Measurements from ENCODE around the gene ZNRF1. TPM values are rescaled to one million over a fixed set of nuclear protein-coding genes. Genes with fewer than 3 reads are reported as not detected.
"Not testable (repeated sequence)": the region's sequence is repeated elsewhere in the genome, so short reads cannot be mapped to it uniquely, and the experiment has no call there.

Gene ZNRF1
- total and polyA plus RNA-seq, 4 donors, result 13.2 to 103 (median 54.9) TPM

- H3K36me3 ChIP-seq (ENCODE audit: control insufficient read depth, insufficient read depth, low read length), result no peaks in the 10 kb centered on the region
- H3K9me3 ChIP-seq (ENCODE audit: control insufficient read depth, insufficient read depth, low read length), result no peaks in the 10 kb centered on the region
- H3K4me3 ChIP-seq (ENCODE audit: low read depth, low read length), result no peak overlapping the region
- WGBS (ENCODE audit: insufficient coverage), result 56% methylated on average over 3 of the region's 3 CpGs
- H3K27me3 ChIP-seq (ENCODE audit: control insufficient read depth, insufficient read depth, low read length), result no peaks in the 10 kb centered on the region
- no peaks in the 10 kb centered on the region for H3K4me1 ChIP-seq (ENCODE audit: control insufficient read depth, insufficient read depth, low read length)
- peak in 2 of 6 donors; percentile 26 to 28 for DNase-seq (ENCODE audit: low read depth in 4 of 6, low spot score in 6 of 6)
- peak overlapping the region; percentile 52 for H3K27ac ChIP-seq (ENCODE audit: low read depth, low read length)
Measured at GRCh38 chr16:75011634-75012307, 12.9 kb downstream of the ZNRF1 start.

GRCh38 chr16:75012380-75013081 lies 13.7 kb downstream of the ZNRF1 start:
- Histone ChIP-seq H3K9me3 (ENCODE audit: control insufficient read depth, insufficient read depth, low read length) (no peaks in the 10 kb centered on the region), H3K36me3 (ENCODE audit: control insufficient read depth, insufficient read depth, low read length) (no peaks in the 10 kb centered on the region), H3K4me3 (ENCODE audit: low read depth, low read length) (no peak overlapping the region), H3K27me3 (ENCODE audit: control insufficient read depth, insufficient read depth, low read length) (no peaks in the 10 kb centered on the region), H3K27ac (ENCODE audit: low read depth, low read length) (peak overlapping the region; percentile 52), H3K4me1 (ENCODE audit: control insufficient read depth, insufficient read depth, low read length) (no peaks in the 10 kb centered on the region)
- peak in 2 of 6 donors; percentile 20 to 42 for DNase-seq (ENCODE audit: low read depth in 4 of 6, low spot score in 6 of 6)
- 69% methylated on average over 4 of the region's 8 CpGs for WGBS (ENCODE audit: insufficient coverage)

- H3K4me3 ChIP-seq (ENCODE audit: low read depth, low read length); H3K4me1 ChIP-seq (ENCODE audit: control insufficient read depth, insufficient read depth, low read length); H3K27ac ChIP-seq (ENCODE audit: low read depth, low read length); H3K9me3 ChIP-seq (ENCODE audit: control insufficient read depth, insufficient read depth, low read length); H3K27me3 ChIP-seq (ENCODE audit: control insufficient read depth, insufficient read depth, low read length); H3K36me3 ChIP-seq (ENCODE audit: control insufficient read depth, insufficient read depth, low read length); DNase-seq (ENCODE audit: low read depth in 4 of 6, low spot score in 6 of 6): not testable (repeated sequence)
- WGBS (ENCODE audit: insufficient coverage), result no CpG with 5 or more reads among the region's 6 CpGs
Measured at GRCh38 chr16:75013123-75013522, 14.3 kb downstream of the ZNRF1 start.

GRCh38 chr16:75014318-75014717 lies 15.5 kb downstream of the ZNRF1 start:
- no peaks in the 10 kb centered on the region for H3K4me1 ChIP-seq (ENCODE audit: control insufficient read depth, insufficient read depth, low read length)
- H3K4me3 ChIP-seq (ENCODE audit: low read depth, low read length), result no peak overlapping the region
- WGBS (ENCODE audit: insufficient coverage), result no CpG with 5 or more reads among the region's 2 CpGs
- DNase-seq (ENCODE audit: low read depth in 4 of 6, low spot score in 6 of 6), result no peak
- H3K9me3 ChIP-seq (ENCODE audit: control insufficient read depth, insufficient read depth, low read length), result no peaks in the 10 kb centered on the region
- H3K27me3 ChIP-seq (ENCODE audit: control insufficient read depth, insufficient read depth, low read length), result no peaks in the 10 kb centered on the region
- no peaks in the 10 kb centered on the region for H3K36me3 ChIP-seq (ENCODE audit: control insufficient read depth, insufficient read depth, low read length)
- no peak overlapping the region for H3K27ac ChIP-seq (ENCODE audit: low read depth, low read length)

GRCh38 chr16:75016451-75017081 lies 17.7 kb downstream of the ZNRF1 start:
- not testable (repeated sequence) for H3K4me1 ChIP-seq (ENCODE audit: control insufficient read depth, insufficient read depth, low read length); H3K36me3 ChIP-seq (ENCODE audit: control insufficient read depth, insufficient read depth, low read length); H3K27ac ChIP-seq (ENCODE audit: low read depth, low read length); H3K4me3 ChIP-seq (ENCODE audit: low read depth, low read length); H3K27me3 ChIP-seq (ENCODE audit: control insufficient read depth, insufficient read depth, low read length); H3K9me3 ChIP-seq (ENCODE audit: control insufficient read depth, insufficient read depth, low read length)
- DNase-seq (ENCODE audit: low read depth in 4 of 6, low spot score in 6 of 6), result peak in 1 of 6 donors; percentile 24
- WGBS (ENCODE audit: insufficient coverage), result 91% methylated on average over 4 of the region's 12 CpGs

DNA sequence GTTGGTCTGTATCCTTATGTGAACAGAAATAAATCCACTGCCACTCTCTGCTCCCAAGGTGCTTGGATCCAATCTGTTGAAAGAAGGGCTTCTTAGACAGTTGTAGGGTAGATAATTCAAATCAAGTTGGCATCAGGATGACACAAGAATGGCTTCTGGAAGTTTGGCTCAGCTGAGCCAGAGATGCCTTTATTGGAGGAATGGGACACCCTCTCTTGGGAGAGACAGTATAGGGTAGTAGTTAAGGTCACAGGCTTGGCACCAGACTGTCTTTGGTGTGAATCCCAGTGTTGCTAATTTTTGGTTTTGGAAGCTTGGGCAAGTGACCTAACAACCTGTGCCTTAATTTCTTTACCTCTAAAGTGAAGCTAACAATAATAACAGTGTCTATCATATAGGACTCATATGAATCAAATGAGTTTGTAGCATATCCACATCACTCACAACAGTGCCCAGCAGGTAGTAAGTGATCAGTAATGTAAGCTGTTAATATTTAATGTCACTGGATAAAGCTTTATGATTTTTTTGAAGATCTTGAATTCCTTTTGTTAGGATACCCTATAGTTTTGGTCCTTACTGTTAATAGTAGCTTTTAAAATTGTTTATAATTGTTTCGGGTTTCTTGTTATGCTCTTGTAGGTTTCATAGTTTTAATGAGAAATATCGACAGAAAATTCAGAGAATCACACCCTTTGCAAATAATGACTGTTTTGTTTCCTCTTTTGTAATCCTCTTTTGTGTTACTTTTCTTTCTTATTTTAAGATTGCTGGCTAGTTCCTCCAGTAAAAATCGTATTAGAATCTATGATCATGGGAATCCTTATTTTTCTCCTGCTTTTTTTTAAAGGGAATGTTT lies 19.1 kb downstream of the ZNRF1 start:
- no peak overlapping the region for H3K4me3 ChIP-seq (ENCODE audit: low read depth, low read length)

DNA sequence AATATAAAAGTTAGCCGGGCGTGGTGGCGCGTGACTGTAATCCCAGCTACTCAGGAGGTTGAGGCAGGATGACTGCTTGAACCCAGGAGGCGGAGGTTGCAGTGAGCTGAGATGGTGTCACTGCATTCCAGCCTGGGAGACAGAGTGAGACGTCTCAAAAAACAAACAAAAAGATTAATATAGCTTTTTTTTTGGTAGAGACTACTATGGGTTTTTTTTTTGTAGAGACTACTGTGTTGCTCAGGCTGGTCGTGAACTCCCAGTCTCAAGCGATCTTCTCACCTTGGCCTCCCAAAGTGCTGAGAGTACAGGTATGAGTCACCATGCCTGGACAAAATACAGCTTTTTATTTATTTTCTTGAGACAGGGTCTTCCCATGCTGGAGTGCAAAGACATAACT lies 20.2 kb downstream of the ZNRF1 start:
- DNase-seq (ENCODE audit: low read depth in 4 of 6, low spot score in 6 of 6), result no peak
- H3K4me1 ChIP-seq (ENCODE audit: control insufficient read depth, insufficient read depth, low read length), result no peaks in the 10 kb centered on the region
- 96% methylated on average over 4 of the region's 8 CpGs for WGBS (ENCODE audit: insufficient coverage)
- H3K27ac ChIP-seq (ENCODE audit: low read depth, low read length), result no peak overlapping the region
- peaks cover 6% of the 10 kb centered on the region for H3K36me3 ChIP-seq (ENCODE audit: control insufficient read depth, insufficient read depth, low read length)
- H3K4me3 ChIP-seq (ENCODE audit: low read depth, low read length), result no peak overlapping the region
- H3K27me3 ChIP-seq (ENCODE audit: control insufficient read depth, insufficient read depth, low read length), result no peaks in the 10 kb centered on the region
- peaks cover 2% of the 10 kb centered on the region for H3K9me3 ChIP-seq (ENCODE audit: control insufficient read depth, insufficient read depth, low read length)

More for the DNA sequence above, 19.1 kb downstream of the ZNRF1 start:
- WGBS (ENCODE audit: insufficient coverage), result no CpG with 5 or more reads among the region's 3 CpGs
- no peak for DNase-seq (ENCODE audit: low read depth in 4 of 6, low spot score in 6 of 6)
- Histone ChIP-seq H3K9me3 (ENCODE audit: control insufficient read depth, insufficient read depth, low read length) (peaks cover 2% of the 10 kb centered on the region), H3K27ac (ENCODE audit: low read depth, low read length) (no peak overlapping the region), H3K4me1 (ENCODE audit: control insufficient read depth, insufficient read depth, low read length) (no peaks in the 10 kb centered on the region), H3K27me3 (ENCODE audit: control insufficient read depth, insufficient read depth, low read length) (no peaks in the 10 kb centered on the region), H3K36me3 (ENCODE audit: control insufficient read depth, insufficient read depth, low read length) (peaks cover 6% of the 10 kb centered on the region)

DNA sequence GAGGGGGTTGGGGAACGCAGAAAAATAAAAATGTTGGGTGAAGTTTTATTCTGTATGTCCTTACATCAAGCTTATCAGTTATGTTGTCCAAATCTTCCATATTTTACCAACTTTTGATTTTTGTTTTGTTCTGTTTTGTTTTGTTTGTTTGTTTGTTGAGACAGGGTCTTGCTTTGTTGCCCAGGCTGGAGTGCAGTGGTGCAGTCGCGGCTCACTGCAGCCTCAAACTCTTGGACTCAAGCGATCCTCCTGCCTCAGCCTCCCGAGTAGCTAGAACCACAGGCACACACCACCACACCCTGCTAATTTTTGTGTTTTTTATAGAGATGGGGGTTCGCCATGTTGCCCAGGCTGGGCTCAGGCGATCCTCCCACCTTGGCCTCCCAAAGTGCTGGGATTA lies 20.8 kb downstream of the ZNRF1 start:
- 100% methylated on average over 1 of the region's 7 CpGs for WGBS (ENCODE audit: insufficient coverage)
- H3K4me3 ChIP-seq (ENCODE audit: low read depth, low read length), result no peak overlapping the region
- DNase-seq (ENCODE audit: low read depth in 4 of 6, low spot score in 6 of 6), result no peak

DNA sequence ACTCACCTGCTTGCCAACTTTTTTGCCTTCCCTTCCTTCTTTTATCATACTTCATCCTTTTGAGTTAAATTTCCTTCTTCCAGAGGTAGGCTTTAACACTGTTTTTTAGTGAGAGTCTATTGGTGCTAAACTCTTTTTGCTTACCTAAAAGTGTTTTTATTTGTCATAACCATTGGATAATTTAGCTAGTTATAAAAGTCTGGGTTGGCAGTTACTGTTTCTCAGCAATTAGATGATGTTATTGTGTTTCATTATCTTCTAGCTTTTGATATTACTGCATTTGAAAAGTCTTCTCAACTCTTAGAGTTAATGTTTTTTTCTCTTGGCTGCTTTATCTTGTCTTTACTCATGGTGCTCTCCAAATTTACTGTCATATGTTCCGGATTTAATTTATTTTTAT lies 22.6 kb downstream of the ZNRF1 start:
- WGBS (ENCODE audit: insufficient coverage), result no CpG with 5 or more reads among the region's 1 CpG
- no peak for DNase-seq (ENCODE audit: low read depth in 4 of 6, low spot score in 6 of 6)
- H3K4me3 ChIP-seq (ENCODE audit: low read depth, low read length), result no peak overlapping the region
- H3K4me1 ChIP-seq (ENCODE audit: control insufficient read depth, insufficient read depth, low read length), result no peaks in the 10 kb centered on the region
- no peaks in the 10 kb centered on the region for H3K27me3 ChIP-seq (ENCODE audit: control insufficient read depth, insufficient read depth, low read length)
- peaks cover 6% of the 10 kb centered on the region for H3K36me3 ChIP-seq (ENCODE audit: control insufficient read depth, insufficient read depth, low read length)
- peaks cover 2% of the 10 kb centered on the region for H3K9me3 ChIP-seq (ENCODE audit: control insufficient read depth, insufficient read depth, low read length)
- H3K27ac ChIP-seq (ENCODE audit: low read depth, low read length), result no peak overlapping the region

More for the DNA sequence above, 20.8 kb downstream of the ZNRF1 start:
- Histone ChIP-seq H3K36me3 (ENCODE audit: control insufficient read depth, insufficient read depth, low read length) (peaks cover 6% of the 10 kb centered on the region), H3K27me3 (ENCODE audit: control insufficient read depth, insufficient read depth, low read length) (no peaks in the 10 kb centered on the region), H3K27ac (ENCODE audit: low read depth, low read length) (no peak overlapping the region), H3K4me1 (ENCODE audit: control insufficient read depth, insufficient read depth, low read length) (no peaks in the 10 kb centered on the region), H3K9me3 (ENCODE audit: control insufficient read depth, insufficient read depth, low read length) (peaks cover 2% of the 10 kb centered on the region)

Data from spinal cord (tissue), 10 donors.